ENCODE data around the gene TC2N.
"Not testable (repeated sequence)": the region's sequence is repeated elsewhere in the genome, so short reads cannot be mapped to it uniquely, and the experiment has no call there.

The TC2N gene

GRCh38 chr14:91830777-91831176, 36.6 kb downstream of the TC2N start:
- DNase-seq: peak in 2 of 3 experiments; percentile 11 to 93

- no peak for DNase-seq
Measured at GRCh38 chr14:91829511-91829910, 37.8 kb downstream of the TC2N start.

DNA sequence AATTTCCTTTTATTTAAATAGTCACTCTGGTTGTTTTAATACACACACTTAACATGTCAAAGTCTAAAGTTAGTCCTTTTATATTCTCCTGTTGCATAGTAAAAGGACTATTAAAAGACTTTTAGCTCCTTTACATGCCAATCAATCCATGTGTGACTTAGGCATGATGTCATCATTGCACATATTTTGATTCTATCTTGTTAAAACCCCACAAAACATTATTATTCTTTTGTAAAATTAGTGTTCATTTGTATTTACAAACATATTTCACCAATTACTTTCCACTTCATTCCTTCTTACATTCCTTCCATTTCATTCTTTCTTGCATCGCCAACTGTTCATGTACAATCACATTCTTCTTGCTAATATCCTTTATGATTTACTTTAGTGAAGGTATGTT, 39.6 kb downstream of the TC2N start:
- no peak for DNase-seq

- no peak for DNase-seq
Measured at GRCh38 chr14:91817566-91818325, 49.6 kb downstream of the TC2N start.

DNA sequence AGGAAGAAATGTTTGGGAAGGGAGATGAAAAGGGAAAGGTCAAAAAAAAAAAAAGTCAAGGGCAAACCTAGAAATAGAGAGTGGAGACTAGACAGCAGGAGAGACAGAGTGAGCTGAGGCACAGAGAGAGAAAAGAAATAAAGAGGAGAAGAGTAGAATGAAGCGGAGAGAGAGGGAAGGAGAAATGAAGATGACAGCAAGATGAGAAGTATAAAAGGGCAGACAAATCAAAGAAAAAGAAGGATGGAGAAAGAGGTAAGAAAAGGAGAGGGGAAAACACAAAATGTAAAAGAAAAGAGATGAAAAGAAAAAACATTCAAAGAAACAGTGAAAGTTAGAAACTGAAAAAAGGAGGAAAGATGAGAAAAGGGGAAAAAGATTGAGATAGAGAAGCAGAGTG, 53.0 kb downstream of the TC2N start:
- DNase-seq: no peak

- DNase-seq: no peak
Measured at GRCh38 chr14:91810699-91811098, 56.6 kb downstream of the TC2N start.

GRCh38 chr14:91806716-91807115, 60.6 kb downstream of the TC2N start:
- no peak for DNase-seq

GRCh38 chr14:91806094-91806493, 61.2 kb downstream of the TC2N start:
- DNase-seq: not testable (repeated sequence)

DNA sequence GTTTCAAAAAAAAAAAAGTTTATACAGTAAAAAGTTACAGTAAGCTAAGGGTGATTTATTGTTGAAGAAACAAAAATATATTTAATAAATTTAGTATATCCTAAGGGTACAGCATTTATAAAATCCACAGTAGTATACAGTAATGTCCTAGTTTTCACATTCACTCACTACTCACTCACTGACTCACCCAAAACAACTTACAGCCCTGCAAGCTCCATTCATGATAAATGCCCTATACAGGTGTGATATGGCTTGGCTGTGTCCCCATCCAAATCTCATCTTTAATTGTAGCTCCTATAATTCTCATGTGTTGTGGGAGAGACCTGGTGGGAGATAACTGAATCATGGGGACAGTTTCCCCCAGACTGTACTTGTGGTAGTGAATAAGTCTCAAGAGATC, 61.7 kb downstream of the TC2N start:
- DNase-seq: no peak

DNA sequence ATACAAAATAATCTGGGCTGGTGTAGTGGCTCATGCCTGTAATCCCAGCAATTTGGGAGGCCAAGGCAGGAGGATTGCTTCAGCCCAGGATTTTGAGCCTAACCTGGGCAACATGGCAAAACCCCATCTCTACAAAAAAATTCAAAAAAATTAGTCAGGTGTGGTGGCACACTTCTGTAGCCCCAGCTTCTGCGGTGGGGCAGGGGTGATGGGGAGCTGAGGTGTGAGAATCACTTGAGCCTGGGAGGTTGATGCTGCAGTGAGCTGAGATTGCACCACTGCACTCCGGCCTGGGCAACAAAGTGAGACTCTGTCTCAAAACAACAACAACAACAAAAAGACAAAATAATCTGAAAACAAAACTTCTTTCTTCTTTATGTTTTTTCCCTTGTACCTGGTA, 66.0 kb downstream of the TC2N start:
- DNase-seq: no peak

- no peak for DNase-seq
Measured at GRCh38 chr14:91796617-91797347, 70.6 kb downstream of the TC2N start.

- DNase-seq: no peak
Measured at GRCh38 chr14:91793704-91794103, 73.6 kb downstream of the TC2N start.

GRCh38 chr14:91786188-91786587, 81.1 kb downstream of the TC2N start:
- no peak for DNase-seq

DNA sequence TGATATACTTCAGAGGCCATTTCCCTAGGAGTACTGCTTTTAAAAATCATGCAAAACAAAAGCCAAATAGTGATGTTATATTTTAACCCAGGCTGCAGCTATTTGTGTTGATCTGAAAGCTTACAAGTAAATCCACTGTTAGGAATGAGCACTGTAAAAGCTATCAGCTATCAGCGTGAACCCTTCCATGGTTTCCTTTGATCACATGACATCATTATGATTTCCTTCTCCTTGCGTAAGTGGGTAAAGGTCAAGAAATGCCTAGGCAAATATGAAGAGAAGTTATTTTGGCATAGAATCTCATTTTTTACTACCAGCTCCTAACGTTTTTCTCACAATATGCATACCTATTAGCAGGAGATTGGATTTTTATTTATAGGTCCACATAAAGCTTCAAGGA, 86.9 kb downstream of the TC2N start:
- DNase-seq: no peak

DNA sequence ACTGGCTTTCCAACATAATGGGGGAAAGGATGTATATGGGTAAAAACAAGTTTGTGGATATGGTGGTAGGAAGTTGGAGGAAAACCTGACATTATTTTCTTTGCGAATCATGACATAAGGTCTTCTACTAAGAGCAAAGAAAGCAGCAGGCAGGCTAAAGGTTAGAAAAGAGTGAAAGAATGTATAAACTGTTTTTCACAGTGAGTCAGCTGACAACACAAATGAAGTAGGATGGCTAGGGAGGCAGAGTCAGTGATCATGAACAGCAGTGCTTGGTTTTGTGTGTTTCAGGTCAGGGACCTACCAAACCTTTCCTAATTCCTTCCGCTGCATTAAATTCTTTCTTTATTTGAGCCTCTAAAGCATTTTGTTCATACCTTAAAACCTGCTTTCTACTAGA, 89.1 kb downstream of the TC2N start:
- DNase-seq: no peak

DNA sequence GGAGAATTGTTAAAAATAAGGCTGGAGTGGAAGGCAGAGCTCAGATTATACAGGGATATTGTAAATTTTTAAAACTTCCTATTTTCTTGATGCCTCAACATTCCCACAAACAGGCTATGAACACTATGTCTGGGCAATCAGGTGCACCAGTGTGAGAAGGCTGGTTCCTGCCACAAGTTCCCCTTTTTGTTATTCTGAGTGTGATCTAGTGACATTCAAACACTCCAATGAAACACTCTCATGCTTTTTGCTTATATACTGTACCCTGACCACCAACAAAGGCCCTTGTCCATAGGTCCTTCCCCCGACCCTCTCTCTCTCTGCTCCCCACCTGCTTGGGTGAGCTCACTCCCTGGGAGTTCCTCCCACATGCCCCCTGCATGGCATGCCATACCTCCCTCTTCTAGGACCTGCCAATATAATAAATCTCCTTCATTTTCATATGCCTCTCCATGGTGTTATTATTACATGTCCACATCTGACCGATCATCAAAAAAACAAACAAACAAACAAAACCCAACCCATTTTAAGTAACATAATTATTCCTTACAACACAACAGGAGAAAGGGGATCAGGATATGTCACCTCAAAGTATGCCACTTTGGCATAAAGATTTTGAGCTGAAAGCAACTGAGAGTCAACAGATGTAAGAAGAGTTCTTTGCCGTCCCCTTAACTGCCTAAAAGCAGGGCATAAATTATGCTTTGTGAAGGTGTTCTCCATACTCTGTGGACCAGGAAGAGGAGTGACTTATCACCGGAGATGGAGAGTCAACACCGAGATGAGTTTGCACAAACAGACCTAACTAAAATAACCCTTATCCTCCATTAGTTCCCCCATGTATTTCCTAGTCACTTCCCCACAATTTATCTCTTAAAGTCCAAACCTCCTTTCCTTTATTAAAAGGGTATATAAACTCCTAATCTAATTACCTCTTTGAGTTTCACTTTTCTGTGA, 92.9 kb downstream of the TC2N start:
- no peak for DNase-seq

GRCh38 chr14:91770185-91770584, 97.2 kb downstream of the TC2N start:
- no peak for DNase-seq

DNA sequence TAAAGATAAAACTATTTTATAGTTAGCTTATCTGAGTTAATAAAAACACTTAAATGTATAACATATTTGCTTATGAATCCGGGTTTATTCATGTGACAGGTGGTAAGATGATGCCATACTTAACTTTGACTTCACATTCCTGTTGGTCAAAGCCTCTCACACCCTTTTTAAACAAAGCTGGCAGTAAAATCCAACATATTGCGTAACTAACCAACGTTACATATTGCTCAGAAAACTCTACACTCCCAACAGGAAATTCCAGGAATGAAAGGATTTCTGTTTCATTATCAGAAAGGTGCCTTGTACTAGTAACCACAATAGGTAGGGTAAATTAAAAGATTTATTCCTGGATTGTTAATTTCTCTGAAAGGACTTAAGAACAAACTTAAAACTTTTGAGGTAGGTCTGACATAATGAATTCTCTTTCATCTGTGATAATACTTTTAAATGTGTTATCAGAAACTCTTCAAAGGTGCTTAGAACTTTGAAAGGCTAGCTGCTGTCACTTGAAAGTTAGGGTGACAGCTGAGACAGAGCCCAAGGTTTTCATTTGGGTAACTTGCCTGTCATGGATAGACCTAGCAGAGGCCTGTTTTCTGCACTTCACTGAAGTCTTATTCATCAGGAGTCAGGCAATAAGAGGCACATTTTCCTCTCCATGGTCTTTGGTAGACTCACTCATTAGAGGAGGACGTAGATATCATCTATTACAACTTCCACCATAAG, 111.6 kb downstream of the TC2N start:
- no peak for DNase-seq

GRCh38 chr14:91754819-91755218, 112.5 kb downstream of the TC2N start:
- DNase-seq: no peak

- no peak for DNase-seq
Measured at GRCh38 chr14:91754185-91754584, 113.2 kb downstream of the TC2N start.

GRCh38 chr14:91753501-91754128, 113.7 kb downstream of the TC2N start:
- DNase-seq: peak in 1 of 3 experiments; percentile 87

- no peak for DNase-seq
Measured at GRCh38 chr14:91752961-91753360, 114.4 kb downstream of the TC2N start.
